HepG2 (cell line): ENCODE results near the gene TIRAP. TPM values are rescaled to one million over a fixed set of nuclear protein-coding genes. Genes with fewer than 3 reads are reported as not detected.

Experiments used
- AFF4 ChIP-seq: sonication (generic); formaldehyde crosslinking; IDR thresholded peaks from 2 replicates; pipeline ENCODE4 v1.4.0; 2020; ENCODE audit warnings: missing genetic modification reagents
- ELF1 ChIP-seq: sonication (generic); formaldehyde crosslinking; IDR thresholded peaks from 2 replicates; pipeline ENCODE4 v1.4.0; 2020; ENCODE audit warnings: missing genetic modification reagents
- HNF1B ChIP-seq: sonication (generic); formaldehyde crosslinking; IDR thresholded peaks from 2 replicates; pipeline ENCODE4 v1.5.1; 2020; ENCODE audit warnings: mild to moderate bottlenecking, moderate library complexity, missing genetic modification reagents
- RAD21 ChIP-seq: fragments of 450-650 bp; formaldehyde crosslinking; IDR thresholded peaks from 2 replicates; pipeline ENCODE4 v1.5.0; 2020; ENCODE audit warnings: mild to moderate bottlenecking
- SNAPC4 ChIP-seq: sonication (generic); formaldehyde crosslinking; IDR thresholded peaks from 2 replicates; pipeline ENCODE4 v1.4.0; 2020; ENCODE audit warnings: mild to moderate bottlenecking, missing genetic modification reagents
- ZNF3 ChIP-seq: IDR thresholded peaks from 2 replicates; pipeline ENCODE4 v1.7.0; 2017; ENCODE audit warnings: inconsistent platforms
- ZNF318 ChIP-seq: sonication (generic); formaldehyde crosslinking; IDR thresholded peaks from 2 replicates; pipeline ENCODE4 v1.4.0; 2020; ENCODE audit warnings: mild to moderate bottlenecking, missing genetic modification reagents
- ZNF567 ChIP-seq: sonication (generic); formaldehyde crosslinking; IDR thresholded peaks from 2 replicates; pipeline ENCODE4 v1.8.1; 2023; ENCODE audit warnings: mild to moderate bottlenecking, missing genetic modification reagents, borderline replicate concordance
- polyA plus RNA-seq, 8 experiments: library from polyadenylated mRNA; depleted of rRNA in 3 of 8; stranded (reverse) in 7 of 8; unstranded in 1 of 8; fragments of >200 nt; fragmentation: Illumina TruSeq in 4 of 8; extraction: Trizol in 4 of 8; gene quantifications; 2 replicates each; pipeline versions ENCODE4 v1.2.1 to v1.2.3, GENCODE V29; 2011 to 2016; ENCODE audit warnings: low read depth in 4 of 8, missing spikeins in 1 of 8, mixed read lengths in 1 of 8; ENCODE audit not compliant: insufficient read depth in 1 of 8
- total RNA-seq, 5 experiments: library from RNA; depleted of rRNA; stranded (reverse); fragments of >200 nt; fragmentation: Illumina TruSeq; extraction: Trizol; gene quantifications; 2 replicates each; pipeline ENCODE4 v1.2.3, GENCODE V29; 2016; ENCODE audit warnings: low read depth in 1 of 5

Gene TIRAP
- total and polyA plus RNA-seq, 2 of the 13 experiments (the other 11 are each of a cell fraction or from before 2014, with no cell fraction given) = 5.4 to 5.7 TPM

GRCh38 chr11:126282736-126283591, at the start of gene TIRAP (continued):
- TF ChIP-seq ZNF318 = no peak
- 0 out of 2 replicates have a peak, but pooled peaks have one; percentile 22 for TF ChIP-seq ELF1 (CRISPR knock-in tag)
- TF ChIP-seq RAD21 (CRISPR knock-in tag) = no peak
- TF ChIP-seq SNAPC4 (CRISPR knock-in tag) = no peak
- no peak; the same call in 1 of the 2 replicates for TF ChIP-seq HNF1B
- TF ChIP-seq AFF4 = no peak
- no peak for TF ChIP-seq ZNF567 (CRISPR knock-in tag)
- no peak for TF ChIP-seq ZNF3
